ENCODE results near the gene AP3D1. TPM values are rescaled to one million over a fixed set of nuclear protein-coding genes. Genes with fewer than 3 reads are reported as not detected.
A peak's percentile ranks its signal among the peaks of the same experiment; 100 is the strongest.
"Not testable (repeated sequence)": the region's sequence is repeated elsewhere in the genome, so short reads cannot be mapped to it uniquely, and the experiment has no call there.

Gene AP3D1
- total and polyA plus RNA-seq, 7 donors, result 51.5 to 120 (median 81.3) TPM

DNA sequence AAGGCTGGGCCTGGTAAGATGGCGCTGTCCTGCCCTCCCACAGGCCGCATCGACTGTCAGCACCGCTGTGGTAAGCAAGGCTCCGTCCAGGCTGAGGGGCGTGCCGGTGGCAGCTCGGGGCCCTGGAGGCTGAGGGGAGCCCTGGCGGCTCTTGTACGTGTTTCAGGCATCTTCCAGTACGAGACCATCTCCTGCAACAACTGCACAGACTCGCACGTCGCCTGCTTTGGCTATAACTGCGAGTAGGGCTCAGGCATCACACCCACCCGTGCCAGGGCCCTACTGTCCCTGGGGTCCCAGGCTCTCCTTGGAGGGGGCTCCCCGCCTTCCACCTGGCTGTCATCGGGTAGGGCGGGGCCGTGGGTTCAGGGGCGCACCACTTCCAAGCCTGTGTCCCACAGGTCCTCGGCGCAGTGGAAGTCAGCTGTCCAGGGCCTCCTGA, 53.5 kb downstream of the AP3D1 start:
- ATAC-seq, result no peak
- no peak overlapping the region for H3K4me3 ChIP-seq
- H3K9me3 ChIP-seq, result no peaks in the 10 kb centered on the region
- H3K36me3 ChIP-seq (ENCODE audit: insufficient read depth in 1 of 2, low read depth in 1 of 2), result peaks cover 0 to 41% of the 10 kb centered on the region in 2 donors
- TF ChIP-seq, protein P1, sequence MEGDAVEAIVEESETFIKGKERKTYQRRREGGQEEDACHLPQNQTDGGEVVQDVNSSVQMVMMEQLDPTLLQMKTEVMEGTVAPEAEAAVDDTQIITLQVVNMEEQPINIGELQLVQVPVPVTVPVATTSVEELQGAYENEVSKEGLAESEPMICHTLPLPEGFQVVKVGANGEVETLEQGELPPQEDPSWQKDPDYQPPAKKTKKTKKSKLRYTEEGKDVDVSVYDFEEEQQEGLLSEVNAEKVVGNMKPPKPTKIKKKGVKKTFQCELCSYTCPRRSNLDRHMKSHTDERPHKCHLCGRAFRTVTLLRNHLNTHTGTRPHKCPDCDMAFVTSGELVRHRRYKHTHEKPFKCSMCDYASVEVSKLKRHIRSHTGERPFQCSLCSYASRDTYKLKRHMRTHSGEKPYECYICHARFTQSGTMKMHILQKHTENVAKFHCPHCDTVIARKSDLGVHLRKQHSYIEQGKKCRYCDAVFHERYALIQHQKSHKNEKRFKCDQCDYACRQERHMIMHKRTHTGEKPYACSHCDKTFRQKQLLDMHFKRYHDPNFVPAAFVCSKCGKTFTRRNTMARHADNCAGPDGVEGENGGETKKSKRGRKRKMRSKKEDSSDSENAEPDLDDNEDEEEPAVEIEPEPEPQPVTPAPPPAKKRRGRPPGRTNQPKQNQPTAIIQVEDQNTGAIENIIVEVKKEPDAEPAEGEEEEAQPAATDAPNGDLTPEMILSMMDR (IDR thresholded peaks at IDR 0.05), result no peak
- H3K27ac ChIP-seq, result no peak overlapping the region
- intact Hi-C loops (cut with DNase I), result no loop called here
- no peaks in the 10 kb centered on the region for H3K27me3 ChIP-seq (ENCODE audit: insufficient read depth in 3 of 3, low read length in 2 of 3)
- peaks cover 16% of the 10 kb centered on the region for H3K4me1 ChIP-seq
- no peak for DNase-seq
- 76 to 81% (median 81%) methylated on average over 23 of the region's 23 CpGs for WGBS, 3 donors

DNA sequence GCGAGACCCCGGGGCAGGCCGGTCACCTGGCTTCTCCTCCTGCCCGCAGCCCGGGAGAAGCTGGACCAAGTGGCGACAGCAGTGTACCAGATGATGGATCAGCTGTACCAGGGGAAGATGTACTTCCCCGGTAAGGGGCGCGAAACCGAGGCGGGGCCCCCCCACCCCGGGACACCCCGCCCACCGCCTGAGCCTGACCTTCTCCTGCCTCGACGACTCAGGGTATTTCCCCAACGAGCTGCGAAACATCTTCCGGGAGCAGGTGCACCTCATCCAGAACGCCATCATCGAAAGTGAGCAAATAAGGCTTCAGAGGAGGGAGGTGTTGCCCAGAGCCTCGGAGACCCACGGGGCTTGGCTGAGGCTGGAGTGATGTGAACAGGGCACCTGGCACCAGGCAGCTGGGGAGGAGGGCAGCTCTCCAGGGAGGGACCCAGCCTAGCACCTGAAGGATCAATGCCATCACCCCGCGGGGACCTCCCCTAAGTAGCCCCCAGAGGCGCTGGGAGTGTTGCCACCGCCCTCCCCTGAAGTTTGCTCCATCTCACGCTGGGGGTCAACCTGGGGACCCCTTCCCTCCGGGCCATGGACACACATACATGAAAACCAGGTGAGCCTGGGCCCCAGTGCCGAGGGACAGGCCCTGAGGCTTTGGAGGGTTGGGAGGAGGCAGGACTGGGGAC, 54.0 kb downstream of the AP3D1 start:
- intact Hi-C loops (cut with DNase I), result no loop called here
- H3K27ac ChIP-seq, result peak overlapping the region; percentile 47
- no peak for ATAC-seq
- no peaks in the 10 kb centered on the region for H3K9me3 ChIP-seq
- peak overlapping the region; percentile 64 for H3K4me3 ChIP-seq
- 22 to 25% (median 23%) methylated on average over 25 to 30 of the region's 30 CpGs for WGBS, 3 donors
- TF ChIP-seq, protein P1 (IDR thresholded peaks at IDR 0.05), result no peak
- H3K27me3 ChIP-seq (ENCODE audit: insufficient read depth in 3 of 3, low read length in 2 of 3), result no peaks in the 10 kb centered on the region
- DNase-seq, result no peak
- H3K36me3 ChIP-seq (ENCODE audit: insufficient read depth in 1 of 2, low read depth in 1 of 2), result peaks cover 0 to 40% of the 10 kb centered on the region in 2 donors
- peaks cover 16% of the 10 kb centered on the region for H3K4me1 ChIP-seq

DNA sequence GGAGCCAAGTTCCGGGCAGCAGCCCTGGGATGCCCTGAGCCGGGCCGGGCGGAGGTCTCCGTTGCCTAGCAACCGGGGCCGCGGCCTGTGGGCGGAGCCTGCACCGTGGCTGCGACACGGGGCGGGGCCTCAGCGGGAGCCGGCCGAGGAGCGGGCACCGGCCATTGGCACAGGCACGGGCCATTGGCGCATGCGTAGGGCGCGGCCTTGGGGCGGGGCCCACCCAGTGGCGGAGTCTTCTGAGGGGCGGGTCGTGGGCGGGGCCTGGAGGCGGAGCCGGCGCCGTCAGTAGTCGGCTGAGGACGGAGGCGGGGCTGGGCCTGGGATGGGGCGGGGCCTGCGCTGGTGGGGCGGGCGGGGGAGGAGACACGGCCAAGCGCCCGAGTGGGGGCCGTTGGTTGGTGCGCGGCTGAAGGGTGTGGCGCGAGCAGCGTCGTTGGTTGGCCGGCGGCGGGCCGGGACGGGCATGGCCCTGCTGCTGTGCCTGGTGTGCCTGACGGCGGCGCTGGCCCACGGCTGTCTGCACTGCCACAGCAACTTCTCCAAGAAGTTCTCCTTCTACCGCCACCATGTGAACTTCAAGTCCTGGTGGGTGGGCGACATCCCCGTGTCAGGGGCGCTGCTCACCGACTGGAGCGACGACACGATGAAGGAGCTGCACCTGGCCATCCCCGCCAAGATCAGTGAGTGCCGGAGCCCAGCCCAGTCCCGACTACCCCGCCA, 54.7 kb downstream of the AP3D1 start, which contains the start of gene IZUMO4:
TSS of gene IZUMO4 (plus strand) at position 436 of the 723 bp plus-strand sequence. CDS start at position 467, 31 bp downstream.
- TF ChIP-seq, protein P1 (IDR thresholded peaks at IDR 0.05), result peak; percentile 39
- Histone ChIP-seq H3K36me3 (ENCODE audit: insufficient read depth in 1 of 2, low read depth in 1 of 2) (peaks cover 0 to 33% of the 10 kb centered on the region in 2 donors), H3K4me3 (peak within 1 kb of the TSS; percentile 84), H3K27me3 (ENCODE audit: insufficient read depth in 3 of 3, low read length in 2 of 3) (no peaks in the 10 kb centered on the region), H3K4me1 (peaks cover 18% of the 10 kb centered on the region), H3K27ac (peak within 1 kb of the TSS; percentile 96), H3K9me3 (no peaks in the 10 kb centered on the region)
- intact Hi-C loops (cut with DNase I), result no loop called here
- peak; percentile 99 to 100 for DNase-seq
- WGBS, 3 donors, result 0 to 1% (median 0%) methylated on average over 32 to 70 of the region's 70 CpGs
- peak; percentile 89 to 91 (median 90) for ATAC-seq

DNA sequence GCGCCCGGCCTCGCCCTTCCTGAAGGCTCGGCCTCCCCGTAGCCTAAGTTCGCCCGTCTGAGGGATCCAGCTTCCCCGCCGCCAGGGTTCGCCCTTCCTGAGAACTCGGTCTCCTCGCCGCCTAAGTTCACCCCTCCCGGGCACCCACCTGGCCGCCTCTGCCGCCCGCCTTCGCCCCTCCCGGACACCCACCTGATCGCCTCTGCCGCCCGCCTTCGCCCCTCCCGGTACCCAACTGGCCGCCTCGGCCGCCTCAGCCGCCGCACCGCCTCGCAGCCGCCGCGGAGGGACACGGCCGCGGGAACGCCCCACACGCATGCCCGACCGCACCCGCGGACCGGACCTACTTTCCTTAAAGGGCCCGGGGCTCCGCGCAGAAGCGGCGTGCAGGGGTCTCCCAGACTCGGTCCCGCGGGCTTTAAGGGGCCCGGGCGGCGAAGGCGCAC, 55.3 kb downstream of the AP3D1 start, which contains the start of gene MOB3A:
TSS of gene MOB3A (minus strand) at position 293 of the 446 bp plus-strand sequence. CDS start 17,766 bp downstream, outside the sequence.
- no peaks in the 10 kb centered on the region for H3K9me3 ChIP-seq
- peaks cover 24% of the 10 kb centered on the region for H3K4me1 ChIP-seq
- ATAC-seq (peak; percentile 74 to 76 (median 75)), DNase-seq (peak; percentile 93 to 96)
- peak within 1 kb of the TSS; percentile 84 for H3K4me3 ChIP-seq
- H3K27ac ChIP-seq, result peak within 1 kb of the TSS; percentile 96
- WGBS, 3 donors, result 1% methylated on average over 41 to 56 of the region's 56 CpGs
- intact Hi-C loops (cut with DNase I), result no loop called here
- peaks cover 0 to 28% of the 10 kb centered on the region in 2 donors for H3K36me3 ChIP-seq (ENCODE audit: insufficient read depth in 1 of 2, low read depth in 1 of 2)
- H3K27me3 ChIP-seq (ENCODE audit: insufficient read depth in 3 of 3, low read length in 2 of 3), result no peaks in the 10 kb centered on the region
- TF ChIP-seq, protein P1 (IDR thresholded peaks at IDR 0.05), result peak; percentile 33

DNA sequence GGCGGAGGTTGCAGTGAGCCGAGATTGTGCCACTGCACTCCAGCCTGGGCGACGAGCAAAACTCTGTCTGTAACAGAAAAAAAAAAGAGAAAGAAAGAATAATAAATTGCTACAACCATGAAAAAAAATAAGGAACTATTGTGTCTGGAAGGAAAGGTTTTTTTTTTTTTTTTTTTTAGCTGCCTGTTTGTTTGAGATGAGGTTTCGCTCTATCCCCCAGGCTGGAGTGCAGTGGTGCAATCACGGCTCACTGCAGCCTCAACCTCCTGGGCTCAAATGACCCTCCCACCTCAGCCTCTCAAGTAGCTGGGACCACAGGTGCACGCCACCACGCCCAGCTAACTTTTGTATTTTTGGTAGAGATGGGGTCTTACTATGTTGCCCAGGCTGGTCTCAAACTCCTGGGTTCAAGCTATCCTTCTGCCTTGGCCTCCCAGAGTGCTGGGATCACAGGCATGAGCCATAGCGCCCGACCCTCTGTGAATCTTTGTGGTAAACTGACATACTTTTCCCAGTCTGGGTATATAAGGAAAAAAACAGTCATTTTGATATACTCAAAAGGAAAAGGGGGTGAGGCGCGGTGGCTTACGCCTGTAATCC, 59.3 kb downstream of the AP3D1 start:
- H3K36me3 ChIP-seq (ENCODE audit: insufficient read depth in 1 of 2, low read depth in 1 of 2); DNase-seq; ATAC-seq; H3K4me3 ChIP-seq; H3K27me3 ChIP-seq (ENCODE audit: insufficient read depth in 3 of 3, low read length in 2 of 3); intact Hi-C loops (cut with DNase I); H3K9me3 ChIP-seq: not testable (repeated sequence)
- Histone ChIP-seq H3K27ac (peak overlapping the region; percentile 67), H3K4me1 (peaks cover 34% of the 10 kb centered on the region)
- 96 to 97% (median 96%) methylated on average over 13 of the region's 13 CpGs for WGBS, 3 donors
